WERI-Rb-1 (cell line): ENCODE results near the gene JAGN1.

Source experiments
- DNase-seq: peaks from one replicate; pipeline ENCODE4 v3.0.0-alpha.2; 2020
- H3K27ac ChIP-seq: fragments of 250-450 bp; sonication (Bioruptor Pico); 2 replicates; pipeline ENCODE4 v1.5.1; 2020; ENCODE audit warnings: mild to moderate bottlenecking, moderate library complexity
- H3K27me3 ChIP-seq: fragments of 250-450 bp; sonication (Bioruptor Pico); 2 replicates; pipeline ENCODE4 v1.5.1; 2021; ENCODE audit warnings: mild to moderate bottlenecking, low read depth, moderate library complexity; ENCODE audit not compliant: insufficient read depth, severe bottlenecking
- H3K36me3 ChIP-seq: fragments of 250-450 bp; sonication (Bioruptor Pico); 2 replicates; pipeline ENCODE4 v1.5.1; 2020; ENCODE audit warnings: mild to moderate bottlenecking, moderate library complexity
- H3K4me3 ChIP-seq: 2 replicates; pipeline ENCODE4 v1.5.1; 2011; ENCODE audit warnings: low read depth, mild to moderate bottlenecking, control low read depth, low read length
- H3K9me3 ChIP-seq: fragments of 250-450 bp; sonication (Bioruptor Pico); 2 replicates; pipeline ENCODE4 v1.5.1; 2021; ENCODE audit warnings: mild to moderate bottlenecking, moderate library complexity; ENCODE audit not compliant: severe bottlenecking
- TF ChIP-seq, protein P1 (sequence below): IDR thresholded peaks from 2 replicates; pipeline ENCODE4 v1.5.1; 2011; ENCODE audit warnings: low read depth, mild to moderate bottlenecking, control low read depth, inconsistent platforms, low read length

Gene JAGN1

DNA sequence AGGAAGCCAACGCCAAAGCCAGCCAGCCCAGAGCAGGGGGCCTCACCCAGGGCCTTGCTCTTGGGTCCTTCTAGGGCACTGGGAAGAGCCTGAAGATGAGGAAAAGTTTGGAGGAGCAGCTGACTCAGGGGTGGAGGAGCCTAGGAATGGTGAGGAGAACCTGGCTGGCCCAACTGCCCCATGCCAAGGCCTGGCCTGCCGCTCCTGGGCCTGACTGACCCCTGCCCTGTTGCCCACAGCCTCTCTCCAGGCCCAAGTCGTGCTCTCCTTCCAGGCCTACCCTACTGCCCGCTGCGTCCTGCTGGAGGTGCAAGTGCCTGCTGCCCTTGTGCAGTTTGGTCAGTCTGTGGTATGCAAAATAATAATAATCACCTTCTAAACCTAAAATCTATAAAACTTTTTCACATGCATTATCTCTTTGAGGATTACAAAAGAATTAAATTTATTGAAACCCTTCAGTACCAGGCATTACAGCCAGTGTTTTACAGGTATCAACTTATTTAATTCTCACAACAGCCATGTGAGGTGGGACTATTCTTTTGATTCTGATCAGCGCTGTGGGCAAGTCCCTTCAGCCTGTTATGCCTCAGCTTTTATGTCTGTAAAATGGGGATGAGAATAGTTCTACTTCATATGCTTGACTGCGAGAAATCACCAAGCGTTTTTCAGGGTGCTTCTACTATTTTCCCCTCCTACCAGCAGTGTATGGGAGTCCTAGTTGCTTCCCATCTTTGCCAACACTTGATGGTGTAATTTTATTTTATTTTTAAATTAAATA is 28.0 kb downstream of the JAGN1 start:
- Histone ChIP-seq H3K27ac (no peak overlapping the region), H3K27me3 (no peaks in the 10 kb centered on the region), H3K9me3 (no peaks in the 10 kb centered on the region), H3K4me3 (no peak overlapping the region), H3K36me3 (no peaks in the 10 kb centered on the region)
- no peak for DNase-seq
- TF ChIP-seq, protein P1, sequence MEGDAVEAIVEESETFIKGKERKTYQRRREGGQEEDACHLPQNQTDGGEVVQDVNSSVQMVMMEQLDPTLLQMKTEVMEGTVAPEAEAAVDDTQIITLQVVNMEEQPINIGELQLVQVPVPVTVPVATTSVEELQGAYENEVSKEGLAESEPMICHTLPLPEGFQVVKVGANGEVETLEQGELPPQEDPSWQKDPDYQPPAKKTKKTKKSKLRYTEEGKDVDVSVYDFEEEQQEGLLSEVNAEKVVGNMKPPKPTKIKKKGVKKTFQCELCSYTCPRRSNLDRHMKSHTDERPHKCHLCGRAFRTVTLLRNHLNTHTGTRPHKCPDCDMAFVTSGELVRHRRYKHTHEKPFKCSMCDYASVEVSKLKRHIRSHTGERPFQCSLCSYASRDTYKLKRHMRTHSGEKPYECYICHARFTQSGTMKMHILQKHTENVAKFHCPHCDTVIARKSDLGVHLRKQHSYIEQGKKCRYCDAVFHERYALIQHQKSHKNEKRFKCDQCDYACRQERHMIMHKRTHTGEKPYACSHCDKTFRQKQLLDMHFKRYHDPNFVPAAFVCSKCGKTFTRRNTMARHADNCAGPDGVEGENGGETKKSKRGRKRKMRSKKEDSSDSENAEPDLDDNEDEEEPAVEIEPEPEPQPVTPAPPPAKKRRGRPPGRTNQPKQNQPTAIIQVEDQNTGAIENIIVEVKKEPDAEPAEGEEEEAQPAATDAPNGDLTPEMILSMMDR = no peak

DNA sequence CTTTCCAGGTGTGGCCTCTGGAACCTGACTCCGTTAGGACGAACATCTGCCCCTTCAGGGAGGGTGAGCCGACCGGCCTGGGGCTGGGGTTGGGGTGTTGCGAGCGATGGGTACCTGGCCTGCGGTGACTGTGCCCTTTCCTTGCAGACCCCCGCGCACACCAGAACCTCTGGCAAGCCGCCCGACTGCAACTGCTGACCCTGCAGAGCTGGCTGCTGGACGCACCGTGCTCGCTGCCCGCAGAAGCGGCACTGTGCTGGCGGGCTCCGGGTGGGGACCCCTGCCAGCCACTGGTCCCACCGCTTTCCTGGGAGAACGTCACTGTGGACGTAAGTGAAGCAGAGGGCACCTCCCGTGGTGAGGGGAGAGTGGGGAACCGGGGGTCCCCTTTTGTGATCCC is 37.7 kb downstream of the JAGN1 start:
- TF ChIP-seq, protein P1 = no peak
- H3K27me3 ChIP-seq = no peaks in the 10 kb centered on the region

DNA sequence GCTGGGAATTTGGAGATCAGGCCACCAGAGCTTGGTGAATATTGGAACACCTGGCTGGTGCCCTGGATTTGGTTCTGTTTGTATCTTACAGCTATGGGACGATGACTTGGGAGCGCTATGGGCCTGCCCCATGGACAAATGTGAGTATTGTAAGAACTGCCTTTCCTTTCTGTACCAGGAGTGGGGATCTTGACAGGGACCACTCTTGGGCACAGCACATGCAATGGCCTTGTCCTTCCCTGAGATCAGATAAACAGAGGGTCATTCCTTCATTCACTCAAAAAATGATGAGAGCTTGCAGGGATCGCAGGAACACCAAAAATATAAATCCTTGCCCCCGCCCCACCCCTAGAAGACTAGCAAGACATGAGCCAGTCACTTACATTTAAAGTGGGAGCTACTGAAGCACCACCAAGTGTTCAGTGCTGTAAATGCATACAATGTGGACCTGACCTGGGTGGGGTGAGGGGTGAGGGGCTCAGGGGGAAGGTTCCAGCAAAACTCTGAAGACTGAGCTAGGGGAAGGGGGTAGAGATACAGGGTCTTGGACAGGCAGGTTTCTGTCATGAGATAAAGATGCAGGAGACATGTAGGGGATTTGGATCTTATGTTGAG is 40.5 kb downstream of the JAGN1 start:
- DNase-seq = peak; percentile 38
- Histone ChIP-seq H3K36me3 (peaks cover 5% of the 10 kb centered on the region), H3K27me3 (no peaks in the 10 kb centered on the region), H3K27ac (no peak overlapping the region), H3K9me3 (no peaks in the 10 kb centered on the region), H3K4me3 (no peak overlapping the region)
- TF ChIP-seq, protein P1 = peak; percentile 44

More for the DNA sequence above, 37.7 kb downstream of the JAGN1 start:
- H3K9me3 ChIP-seq = no peaks in the 10 kb centered on the region
- H3K36me3 ChIP-seq = no peaks in the 10 kb centered on the region; the same call in 1 of the 2 replicates
- no peak overlapping the region for H3K4me3 ChIP-seq
- no peak for DNase-seq
- H3K27ac ChIP-seq = no peak overlapping the region

DNA sequence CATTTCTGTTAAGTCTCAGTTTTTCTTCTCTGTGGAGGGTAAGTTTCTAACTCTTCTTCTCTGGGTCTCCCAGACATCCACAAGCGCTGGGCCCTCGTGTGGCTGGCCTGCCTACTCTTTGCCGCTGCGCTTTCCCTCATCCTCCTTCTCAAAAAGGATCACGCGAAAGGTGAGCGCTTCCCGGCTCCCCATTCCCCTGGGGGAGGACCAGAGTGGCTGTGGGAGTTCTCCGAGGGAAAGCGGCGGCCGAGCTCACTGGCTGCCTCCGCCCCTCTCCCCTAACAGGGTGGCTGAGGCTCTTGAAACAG is 42.1 kb downstream of the JAGN1 start:
- no peaks in the 10 kb centered on the region for H3K27me3 ChIP-seq
- TF ChIP-seq, protein P1 = no peak
- DNase-seq = no peak
- H3K9me3 ChIP-seq = no peaks in the 10 kb centered on the region
- peaks cover 5% of the 10 kb centered on the region for H3K36me3 ChIP-seq
- peak overlapping the region; percentile 65 for H3K27ac ChIP-seq
- peak overlapping the region; percentile 78 for H3K4me3 ChIP-seq

DNA sequence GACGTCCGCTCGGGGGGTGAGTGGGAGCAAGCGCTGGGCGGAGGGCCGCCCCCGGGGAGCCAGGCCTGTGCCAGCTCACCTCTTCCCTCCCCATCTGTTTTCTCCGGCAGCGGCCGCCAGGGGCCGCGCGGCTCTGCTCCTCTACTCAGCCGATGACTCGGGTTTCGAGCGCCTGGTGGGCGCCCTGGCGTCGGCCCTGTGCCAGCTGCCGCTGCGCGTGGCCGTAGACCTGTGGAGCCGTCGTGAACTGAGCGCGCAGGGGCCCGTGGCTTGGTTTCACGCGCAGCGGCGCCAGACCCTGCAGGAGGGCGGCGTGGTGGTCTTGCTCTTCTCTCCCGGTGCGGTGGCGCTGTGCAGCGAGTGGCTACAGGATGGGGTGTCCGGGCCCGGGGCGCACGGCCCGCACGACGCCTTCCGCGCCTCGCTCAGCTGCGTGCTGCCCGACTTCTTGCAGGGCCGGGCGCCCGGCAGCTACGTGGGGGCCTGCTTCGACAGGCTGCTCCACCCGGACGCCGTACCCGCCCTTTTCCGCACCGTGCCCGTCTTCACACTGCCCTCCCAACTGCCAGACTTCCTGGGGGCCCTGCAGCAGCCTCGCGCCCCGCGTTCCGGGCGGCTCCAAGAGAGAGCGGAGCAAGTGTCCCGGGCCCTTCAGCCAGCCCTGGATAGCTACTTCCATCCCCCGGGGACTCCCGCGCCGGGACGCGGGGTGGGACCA is 42.6 kb downstream of the JAGN1 start:
- Histone ChIP-seq H3K36me3 (peaks cover 5% of the 10 kb centered on the region), H3K27ac (peak overlapping the region; percentile 65), H3K4me3 (peak overlapping the region; percentile 78), H3K9me3 (no peaks in the 10 kb centered on the region), H3K27me3 (no peaks in the 10 kb centered on the region)
- peak; percentile 86 for DNase-seq
- TF ChIP-seq, protein P1 = peak; percentile 84
